ENCODE measurements around the gene C4orf51. TPM values are rescaled to one million over a fixed set of nuclear protein-coding genes. Genes with fewer than 3 reads are reported as not detected.
"Not testable (repeated sequence)": the region's sequence is repeated elsewhere in the genome, so short reads cannot be mapped to it uniquely, and the experiment has no call there.

The C4orf51 gene
- total RNA-seq (2014; rRNA removed; shearing (Covaris generic)), result not detected in 2 replicates

DNA sequence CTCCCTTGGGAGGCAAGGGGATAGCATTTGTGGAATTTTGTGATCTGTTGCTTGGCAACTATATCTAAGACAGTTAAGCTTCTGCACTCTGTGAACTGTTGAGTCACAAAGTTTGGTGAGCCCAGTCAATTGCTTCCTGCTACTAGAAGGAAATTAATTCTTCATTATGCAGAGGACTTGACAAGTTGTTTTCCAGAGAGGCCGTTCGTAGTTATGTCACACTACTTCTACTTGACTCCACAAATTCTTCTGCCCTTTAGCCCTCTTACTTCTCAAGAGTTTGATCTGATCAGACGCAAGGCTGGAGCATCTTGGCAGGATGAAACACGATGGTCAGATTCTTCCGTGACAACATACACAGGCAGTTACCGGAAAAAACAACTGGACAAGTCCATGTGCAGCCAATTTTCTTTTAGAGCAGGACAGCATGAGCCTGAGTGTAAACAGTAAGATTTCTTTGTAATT, at the start of gene C4orf51:
Gene C4orf51 (plus strand): TSS at position 156 of the 465 bp plus-strand sequence. CDS start 58 bp downstream, at position 214.
- Histone ChIP-seq H3K27ac (peak within 1 kb of the TSS; percentile 40), H3K27me3 (replicated peaks) (no peaks in the 10 kb centered on the region), H3K36me3 (no peaks in the 10 kb centered on the region), H3K9me3 (replicated peaks) (no peaks in the 10 kb centered on the region), H3K4me3 (no peak within 1 kb of the TSS), H3K4me1 (replicated peaks) (peaks cover 18% of the 10 kb centered on the region)
- peak in 1 of 2 experiments; percentile 41 for DNase-seq (ENCODE audit: low read depth in 1 of 2, low spot score in 2 of 2)

DNA sequence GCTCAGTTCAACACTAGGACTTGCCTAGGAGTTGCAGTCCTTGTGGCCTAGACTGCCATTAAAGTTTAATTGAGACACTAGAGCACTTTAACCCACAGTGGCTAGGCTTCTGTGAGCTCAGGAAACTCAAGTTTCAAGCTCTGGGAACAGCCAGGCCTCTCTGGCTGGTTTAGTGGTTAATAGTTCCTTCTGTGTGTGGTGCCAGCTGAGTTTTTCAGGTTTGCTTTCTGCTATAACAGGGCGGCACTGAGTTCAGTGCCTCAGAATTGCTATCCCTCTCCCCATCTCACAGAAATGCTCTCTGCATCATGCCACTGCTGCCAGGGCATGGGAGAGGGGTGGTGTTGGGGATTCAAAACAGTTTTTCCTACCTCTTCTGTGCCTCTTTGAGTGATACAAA, 44.8 kb upstream of the C4orf51 start:
- H3K27ac ChIP-seq, result no peak overlapping the region
- H3K9me3 ChIP-seq (replicated peaks), result no peaks in the 10 kb centered on the region
- no peaks in the 10 kb centered on the region for H3K36me3 ChIP-seq
- peaks cover 28% of the 10 kb centered on the region for H3K4me1 ChIP-seq (replicated peaks)
- DNase-seq (ENCODE audit: low read depth in 1 of 2, low spot score in 2 of 2), result no peak
- H3K4me3 ChIP-seq, result no peak overlapping the region
- H3K27me3 ChIP-seq (replicated peaks), result no peaks in the 10 kb centered on the region

DNA sequence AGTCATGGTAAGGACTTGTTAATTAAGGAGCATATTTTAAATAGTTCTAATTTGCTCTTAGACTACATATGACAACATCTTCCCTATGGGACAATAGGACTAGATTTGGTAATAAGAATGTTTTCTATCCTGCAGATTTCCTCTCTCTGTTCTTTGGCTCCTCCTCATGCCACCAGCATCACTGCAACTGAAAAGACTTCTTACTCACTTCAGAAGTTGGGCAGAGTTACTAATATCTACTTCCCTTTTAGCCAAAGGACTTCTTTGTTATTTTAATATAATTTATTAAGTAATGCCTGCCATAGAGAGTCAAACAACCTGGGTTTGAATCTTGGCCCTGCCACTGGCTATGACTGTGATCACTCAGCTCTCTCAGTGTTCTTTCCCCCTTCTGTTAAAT, 44.3 kb upstream of the C4orf51 start:
- Histone ChIP-seq H3K36me3 (no peaks in the 10 kb centered on the region), H3K27ac (no peak overlapping the region), H3K4me3 (no peak overlapping the region), H3K9me3 (replicated peaks) (no peaks in the 10 kb centered on the region), H3K4me1 (replicated peaks) (peaks cover 28% of the 10 kb centered on the region), H3K27me3 (replicated peaks) (no peaks in the 10 kb centered on the region)
- no peak for DNase-seq (ENCODE audit: low read depth in 1 of 2, low spot score in 2 of 2)

DNA sequence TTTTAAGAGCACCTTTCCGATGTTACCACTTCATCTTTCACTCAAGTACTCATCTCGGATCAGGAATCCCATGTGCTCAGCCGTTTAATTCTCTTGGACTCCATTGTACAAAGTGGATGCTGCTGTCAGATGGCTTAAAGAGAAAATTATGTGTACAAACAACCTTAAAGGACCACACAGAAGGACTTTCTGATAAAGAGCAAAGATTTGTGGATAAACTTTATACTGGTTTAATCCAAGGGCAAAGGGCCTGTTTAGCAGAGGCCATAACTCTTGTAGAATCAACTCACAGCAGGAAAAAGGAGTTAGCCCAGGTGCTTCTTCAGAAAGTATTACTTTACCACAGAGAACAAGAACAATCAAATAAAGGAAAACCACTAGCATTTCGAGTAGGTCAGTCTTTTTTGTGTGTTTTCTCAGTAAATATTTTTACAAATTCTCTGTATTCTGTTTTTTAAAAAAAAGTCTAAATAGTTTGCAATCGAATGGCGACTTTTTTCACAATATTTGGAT, 40.7 kb upstream of the C4orf51 start:
- no peak for DNase-seq (ENCODE audit: low read depth in 1 of 2, low spot score in 2 of 2)
- Histone ChIP-seq H3K36me3 (no peaks in the 10 kb centered on the region), H3K9me3 (replicated peaks) (no peaks in the 10 kb centered on the region), H3K4me3 (no peak overlapping the region), H3K27me3 (replicated peaks) (no peaks in the 10 kb centered on the region), H3K27ac (no peak overlapping the region), H3K4me1 (replicated peaks) (peaks cover 7% of the 10 kb centered on the region)

DNA sequence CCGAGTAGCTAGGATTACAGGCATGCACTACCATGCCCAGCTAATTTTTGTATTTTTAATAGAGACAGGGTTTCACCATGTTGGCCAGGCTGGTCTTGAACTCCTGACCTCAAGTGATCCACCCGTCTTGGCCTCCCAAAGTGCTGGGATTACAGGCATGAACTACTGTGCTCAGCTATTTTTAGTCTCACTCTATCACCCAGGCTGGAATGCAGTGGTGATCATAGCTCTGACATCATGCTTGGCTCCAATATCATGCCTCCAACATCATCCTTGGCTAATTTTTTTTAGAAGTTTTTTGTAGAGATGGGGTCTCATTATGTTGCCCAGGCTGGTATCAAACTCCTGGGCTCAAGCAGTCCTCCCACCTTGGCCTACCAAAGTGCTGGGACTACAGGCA, 39.7 kb upstream of the C4orf51 start:
- DNase-seq (ENCODE audit: low read depth in 1 of 2, low spot score in 2 of 2); H3K9me3 ChIP-seq (replicated peaks); H3K4me3 ChIP-seq; H3K4me1 ChIP-seq (replicated peaks); H3K27ac ChIP-seq; H3K36me3 ChIP-seq; H3K27me3 ChIP-seq (replicated peaks): not testable (repeated sequence)

DNA sequence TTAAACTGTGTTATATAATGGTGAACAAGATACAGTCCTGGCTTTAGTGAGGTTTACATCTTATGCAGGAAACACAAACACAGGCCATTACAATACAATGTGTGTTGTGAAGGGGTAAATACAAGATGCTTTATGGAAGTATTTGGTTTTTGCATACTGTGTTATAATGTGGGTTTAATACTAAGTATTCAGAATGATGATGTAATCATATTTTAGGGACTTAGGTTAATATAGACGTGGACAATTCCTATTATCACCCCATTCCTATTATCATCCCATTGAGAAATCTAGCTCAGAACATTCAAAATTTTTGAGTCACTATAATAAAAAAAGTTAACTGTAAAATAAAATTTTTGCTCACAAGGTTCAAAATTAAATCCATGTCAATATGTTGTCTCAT, 36.7 kb upstream of the C4orf51 start:
- DNase-seq (ENCODE audit: low read depth in 1 of 2, low spot score in 2 of 2), result no peak
- H3K36me3 ChIP-seq, result no peaks in the 10 kb centered on the region
- H3K27ac ChIP-seq, result no peak overlapping the region
- peaks cover 5% of the 10 kb centered on the region; the same call in 1 of the 2 replicates for H3K4me1 ChIP-seq (replicated peaks)
- no peak overlapping the region for H3K4me3 ChIP-seq
- H3K27me3 ChIP-seq (replicated peaks), result no peaks in the 10 kb centered on the region
- H3K9me3 ChIP-seq (replicated peaks), result no peaks in the 10 kb centered on the region

DNA sequence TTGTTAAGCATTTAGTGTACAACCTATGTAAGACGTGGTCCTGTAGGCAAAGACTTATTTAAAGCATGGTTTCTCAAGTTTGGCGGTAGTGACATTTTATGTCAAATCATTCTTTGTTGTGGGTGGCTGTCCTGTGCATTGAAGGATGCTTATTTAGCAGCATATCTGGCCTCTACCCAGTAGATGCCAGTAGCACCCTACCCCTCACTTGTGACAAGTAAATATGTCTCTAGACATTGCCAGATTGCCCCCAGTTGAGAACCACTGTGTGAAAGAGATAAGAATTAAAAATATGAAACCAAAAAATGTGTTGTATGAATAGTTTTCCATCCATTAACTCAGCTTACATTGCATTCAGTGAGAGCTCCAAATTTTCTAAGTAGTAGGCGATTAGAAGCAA, 35.2 kb upstream of the C4orf51 start:
- no peak overlapping the region for H3K27ac ChIP-seq
- H3K4me3 ChIP-seq, result no peak overlapping the region
- H3K9me3 ChIP-seq (replicated peaks), result no peaks in the 10 kb centered on the region
- no peaks in the 10 kb centered on the region for H3K27me3 ChIP-seq (replicated peaks)
- H3K36me3 ChIP-seq, result no peaks in the 10 kb centered on the region
- no peak for DNase-seq (ENCODE audit: low read depth in 1 of 2, low spot score in 2 of 2)
- H3K4me1 ChIP-seq (replicated peaks), result no peaks in the 10 kb centered on the region

DNA sequence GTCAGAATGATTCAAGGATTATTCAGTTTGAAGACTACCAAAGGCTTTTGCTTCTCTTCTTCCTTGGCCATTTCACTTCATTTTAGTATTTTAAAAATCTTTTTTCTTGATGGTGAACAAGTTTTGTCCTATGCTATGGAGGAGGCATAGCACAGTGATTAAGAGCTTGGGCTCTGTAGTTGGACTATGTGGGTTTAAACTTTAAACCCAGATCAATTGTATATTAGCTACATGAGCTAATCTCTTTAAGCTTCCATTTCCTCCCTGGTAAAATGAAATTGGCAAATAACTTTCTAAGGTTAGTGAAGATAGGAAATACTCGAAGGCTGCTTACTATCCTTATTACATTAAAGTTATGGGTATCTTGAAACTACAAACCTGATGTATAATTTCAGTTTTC, 23.8 kb upstream of the C4orf51 start:
- H3K36me3 ChIP-seq, result no peaks in the 10 kb centered on the region
- no peaks in the 10 kb centered on the region for H3K4me1 ChIP-seq (replicated peaks)
- H3K4me3 ChIP-seq, result no peak overlapping the region
- no peaks in the 10 kb centered on the region for H3K9me3 ChIP-seq (replicated peaks)
- no peaks in the 10 kb centered on the region for H3K27me3 ChIP-seq (replicated peaks)
- no peak overlapping the region for H3K27ac ChIP-seq
- no peak for DNase-seq (ENCODE audit: low read depth in 1 of 2, low spot score in 2 of 2)

DNA sequence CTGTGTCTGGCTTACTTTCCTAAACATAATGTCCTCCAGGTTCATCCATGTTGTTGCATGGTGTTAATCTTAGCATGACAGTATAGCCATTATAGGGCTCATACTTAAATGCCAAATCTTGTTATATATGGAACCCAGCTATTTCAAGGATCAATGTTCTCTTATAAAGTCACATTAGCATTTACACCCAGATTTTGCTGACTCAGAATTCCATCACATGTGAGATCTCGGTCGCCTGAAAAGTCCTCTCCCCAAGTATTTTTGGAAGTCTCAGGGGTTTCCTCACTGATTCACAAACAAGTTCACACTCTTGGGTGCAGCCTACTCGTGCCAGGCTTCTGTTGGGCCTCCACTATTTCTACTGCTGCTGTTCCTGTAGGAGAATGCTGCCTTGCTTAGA, 19.9 kb upstream of the C4orf51 start:
- H3K4me1 ChIP-seq (replicated peaks), result no peaks in the 10 kb centered on the region

DNA sequence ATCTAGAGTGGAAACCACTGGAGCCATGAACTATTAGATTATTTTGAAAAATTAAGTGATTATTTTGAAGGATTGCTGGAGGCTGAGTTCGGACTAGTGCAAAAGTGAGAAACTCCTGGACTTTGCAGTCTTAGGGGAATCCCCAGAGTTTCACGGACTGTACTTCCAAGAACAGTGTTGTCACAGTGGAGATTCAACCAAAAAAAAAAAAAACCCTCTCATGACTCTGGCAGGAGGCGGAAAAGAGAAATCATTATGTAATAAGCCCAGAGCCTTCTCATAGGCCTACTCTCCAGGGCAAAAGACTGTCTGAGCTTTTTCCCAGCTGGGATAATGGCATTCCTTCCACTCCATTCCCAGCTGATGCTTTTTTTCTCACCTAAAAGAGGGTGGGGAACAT, 16.8 kb upstream of the C4orf51 start:
- H3K4me1 ChIP-seq (replicated peaks), result no peaks in the 10 kb centered on the region
- no peak for DNase-seq (ENCODE audit: low read depth in 1 of 2, low spot score in 2 of 2)
- H3K9me3 ChIP-seq (replicated peaks), result no peaks in the 10 kb centered on the region
- H3K4me3 ChIP-seq, result no peak overlapping the region
- no peaks in the 10 kb centered on the region for H3K27me3 ChIP-seq (replicated peaks)
- no peaks in the 10 kb centered on the region for H3K36me3 ChIP-seq
- H3K27ac ChIP-seq, result no peak overlapping the region

More for the DNA sequence above, 19.9 kb upstream of the C4orf51 start:
- no peak overlapping the region for H3K27ac ChIP-seq
- no peak for DNase-seq (ENCODE audit: low read depth in 1 of 2, low spot score in 2 of 2)
- no peak overlapping the region for H3K4me3 ChIP-seq
- no peaks in the 10 kb centered on the region for H3K9me3 ChIP-seq (replicated peaks)
- no peaks in the 10 kb centered on the region for H3K27me3 ChIP-seq (replicated peaks)
- H3K36me3 ChIP-seq, result no peaks in the 10 kb centered on the region

DNA sequence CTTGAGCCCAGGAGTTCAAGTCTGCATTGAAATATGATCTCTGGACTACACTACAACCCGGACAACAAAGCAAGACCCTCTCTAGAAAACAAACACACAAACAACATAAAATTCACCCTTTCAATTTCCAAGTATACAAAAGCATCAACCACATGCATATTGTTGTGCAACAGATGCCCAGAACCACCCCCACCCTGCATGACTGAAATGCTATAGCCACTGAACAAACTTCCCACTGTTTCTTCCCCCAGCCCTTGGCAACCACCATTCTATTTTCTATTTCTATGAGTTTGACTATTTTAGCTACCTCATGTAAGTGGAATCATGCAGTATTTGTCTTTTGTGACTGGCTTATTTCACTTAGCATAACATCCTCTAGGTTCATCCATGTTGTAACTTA, 14.2 kb upstream of the C4orf51 start:
- no peaks in the 10 kb centered on the region for H3K4me1 ChIP-seq (replicated peaks)
- DNase-seq (ENCODE audit: low read depth in 1 of 2, low spot score in 2 of 2), result no peak

DNA sequence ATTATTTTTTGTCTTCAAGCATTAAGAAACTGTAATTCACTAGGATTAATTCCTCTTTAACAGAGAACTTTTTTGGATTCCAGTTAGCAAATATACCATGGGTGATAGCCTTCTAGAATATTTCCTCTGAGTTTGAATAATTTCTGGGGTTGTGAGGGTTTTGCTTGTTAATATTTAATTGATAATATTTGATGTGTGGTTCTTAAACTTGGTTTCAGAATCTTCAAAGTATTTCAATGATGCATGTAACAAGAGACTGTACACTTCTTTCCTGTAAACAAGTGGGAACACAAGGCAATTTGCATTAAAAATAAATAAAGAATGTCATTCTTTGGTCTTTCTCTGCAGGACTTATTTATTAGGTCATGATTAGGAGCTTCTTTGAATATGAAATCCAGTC, 9.5 kb upstream of the C4orf51 start:
- no peaks in the 10 kb centered on the region for H3K9me3 ChIP-seq (replicated peaks)
- no peak overlapping the region for H3K4me3 ChIP-seq
- no peak overlapping the region for H3K27ac ChIP-seq
- no peaks in the 10 kb centered on the region for H3K4me1 ChIP-seq (replicated peaks)
- H3K27me3 ChIP-seq (replicated peaks), result no peaks in the 10 kb centered on the region
- no peak for DNase-seq (ENCODE audit: low read depth in 1 of 2, low spot score in 2 of 2)
- no peaks in the 10 kb centered on the region for H3K36me3 ChIP-seq

More for the DNA sequence above, 14.2 kb upstream of the C4orf51 start:
- Histone ChIP-seq H3K9me3 (replicated peaks) (no peaks in the 10 kb centered on the region), H3K27me3 (replicated peaks) (no peaks in the 10 kb centered on the region), H3K27ac (no peak overlapping the region), H3K4me3 (no peak overlapping the region), H3K36me3 (no peaks in the 10 kb centered on the region)

DNA sequence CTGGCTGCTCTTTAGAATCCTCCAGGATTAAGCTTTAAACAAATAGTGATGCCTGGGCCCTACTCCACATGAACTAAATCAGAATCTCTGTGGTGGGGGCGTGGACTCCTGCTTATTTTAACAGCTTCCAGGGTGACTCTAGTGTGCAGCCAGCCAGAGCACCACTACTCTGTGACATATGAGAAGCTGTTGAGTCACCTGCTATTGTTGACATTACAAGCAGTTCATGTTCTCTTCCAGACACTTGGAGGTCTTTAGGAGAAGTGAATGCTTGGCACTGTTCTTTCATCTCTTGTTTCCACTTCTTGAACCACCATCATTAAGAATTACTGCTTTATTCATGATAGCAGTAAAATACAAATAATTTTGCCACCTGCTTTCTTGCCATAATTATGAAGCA, 426 bp upstream of the C4orf51 start:
- Histone ChIP-seq H3K4me1 (replicated peaks) (peaks cover 18% of the 10 kb centered on the region), H3K4me3 (no peak overlapping the region), H3K27ac (peak overlapping the region; percentile 40), H3K9me3 (replicated peaks) (no peaks in the 10 kb centered on the region), H3K27me3 (replicated peaks) (no peaks in the 10 kb centered on the region), H3K36me3 (no peaks in the 10 kb centered on the region)
- peak; percentile 55 to 60 for DNase-seq (ENCODE audit: low read depth in 1 of 2, low spot score in 2 of 2)

DNA sequence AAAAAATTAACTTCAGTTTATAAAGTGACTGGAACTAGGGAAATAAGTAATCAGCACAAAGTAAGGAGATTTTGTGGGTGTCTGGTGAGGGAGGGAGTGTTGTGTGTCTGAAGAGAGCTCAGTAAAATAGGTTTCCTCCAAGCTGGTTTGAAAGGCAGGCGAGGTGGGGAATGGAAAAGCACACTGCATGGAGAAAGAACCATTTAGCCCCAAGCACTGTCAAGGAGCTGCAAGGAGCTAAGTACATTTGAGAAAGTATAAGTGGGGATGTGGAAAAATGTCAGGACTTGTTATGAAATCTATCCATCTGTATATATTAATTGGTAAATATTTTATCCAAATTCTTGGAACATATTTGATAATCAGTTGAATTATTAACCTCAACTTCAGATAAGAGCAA, 956 bp downstream of the C4orf51 start:
- Histone ChIP-seq H3K27me3 (replicated peaks) (no peaks in the 10 kb centered on the region), H3K27ac (peak overlapping the region; percentile 40; the same call in 1 of the 2 replicates), H3K4me1 (replicated peaks) (peaks cover 18% of the 10 kb centered on the region), H3K4me3 (no peak overlapping the region), H3K9me3 (replicated peaks) (no peaks in the 10 kb centered on the region), H3K36me3 (no peaks in the 10 kb centered on the region)
- no peak for DNase-seq (ENCODE audit: low read depth in 1 of 2, low spot score in 2 of 2)

DNA sequence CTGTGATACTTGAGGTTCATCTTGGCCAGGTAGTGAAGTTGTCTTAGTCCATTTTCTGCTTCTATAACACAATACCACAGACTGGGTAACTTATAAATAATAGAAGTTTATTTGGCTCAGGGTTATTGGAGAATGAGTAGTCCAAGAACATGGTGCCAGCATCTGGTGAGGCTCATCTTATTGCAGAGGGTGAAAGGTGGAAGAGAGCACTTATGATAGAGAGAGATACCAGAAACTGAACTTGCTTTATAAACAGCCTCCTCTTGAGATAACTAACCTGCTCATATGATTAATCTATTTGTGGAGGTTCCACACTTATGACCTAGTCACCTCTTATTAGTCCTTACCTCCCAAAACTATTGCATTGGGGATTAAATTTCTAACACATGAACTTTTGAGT, 1.6 kb downstream of the C4orf51 start:
- peaks cover 18% of the 10 kb centered on the region for H3K4me1 ChIP-seq (replicated peaks)
- no peak for DNase-seq (ENCODE audit: low read depth in 1 of 2, low spot score in 2 of 2)
- H3K9me3 ChIP-seq (replicated peaks), result no peaks in the 10 kb centered on the region
- H3K27me3 ChIP-seq (replicated peaks), result no peaks in the 10 kb centered on the region
- H3K27ac ChIP-seq, result no peak overlapping the region
- no peak overlapping the region for H3K4me3 ChIP-seq
- no peaks in the 10 kb centered on the region for H3K36me3 ChIP-seq
